ENCODE measurements around the gene ASRGL1.
A peak's percentile ranks its signal among the peaks of the same experiment; 100 is the strongest.
"Not testable (repeated sequence)": the region's sequence is repeated elsewhere in the genome, so short reads cannot be mapped to it uniquely, and the experiment has no call there.

Gene ASRGL1

GRCh38 chr11:62337303-62338181 is at the start of gene ASRGL1:
ASRGL1 (plus strand) TSS chr11:62337448; CDS start chr11:62337978, 530 bp downstream.
- peak; percentile 81 for DNase-seq

GRCh38 chr11:62295504-62295903 is 41.7 kb upstream of the ASRGL1 start:
- DNase-seq: no peak

GRCh38 chr11:62298975-62299374 is 38.3 kb upstream of the ASRGL1 start, which contains the start of gene SCGB1D4:
SCGB1D4 (minus strand) TSS chr11:62299075; CDS start chr11:62299010, 65 bp downstream.
- DNase-seq: no peak

GRCh38 chr11:62306227-62306626 is 31.0 kb upstream of the ASRGL1 start:
- no peak for DNase-seq

- DNase-seq: no peak
Observed at GRCh38 chr11:62307950-62308349, 29.3 kb upstream of the ASRGL1 start.

- DNase-seq: no peak
Observed at GRCh38 chr11:62309991-62310390, 27.3 kb upstream of the ASRGL1 start.

- DNase-seq: no peak
Observed at GRCh38 chr11:62315431-62315830, 21.8 kb upstream of the ASRGL1 start.

- DNase-seq: no peak
Observed at GRCh38 chr11:62322524-62322923, 14.7 kb upstream of the ASRGL1 start.

GRCh38 chr11:62324731-62325556 is 12.3 kb upstream of the ASRGL1 start:
- DNase-seq: peak; percentile 65

- not testable (repeated sequence) for DNase-seq
Observed at GRCh38 chr11:62325781-62326180, 11.5 kb upstream of the ASRGL1 start.

- DNase-seq: not testable (repeated sequence)
Observed at GRCh38 chr11:62326719-62327118, 10.5 kb upstream of the ASRGL1 start.

- not testable (repeated sequence) for DNase-seq
Observed at GRCh38 chr11:62327541-62327940, 9.7 kb upstream of the ASRGL1 start.

- DNase-seq: not testable (repeated sequence)
Observed at GRCh38 chr11:62331264-62331663, 6.0 kb upstream of the ASRGL1 start.

- DNase-seq: no peak
Observed at GRCh38 chr11:62333768-62334167, 3.5 kb upstream of the ASRGL1 start.

GRCh38 chr11:62336949-62337302 is 322 bp upstream of the ASRGL1 start:
- DNase-seq: not testable (repeated sequence)

- no peak for DNase-seq
Observed at GRCh38 chr11:62338218-62338617, 970 bp downstream of the ASRGL1 start.

- DNase-seq: peak; percentile 59
Observed at GRCh38 chr11:62340269-62340901, 3.1 kb downstream of the ASRGL1 start.

GRCh38 chr11:62341588-62341987 is 4.3 kb downstream of the ASRGL1 start:
- no peak for DNase-seq

GRCh38 chr11:62343646-62344190 is 6.5 kb downstream of the ASRGL1 start:
- not testable (repeated sequence) for DNase-seq

GRCh38 chr11:62344210-62344609 is 7.0 kb downstream of the ASRGL1 start:
- DNase-seq: no peak

- no peak for DNase-seq
Observed at GRCh38 chr11:62345861-62346260, 8.6 kb downstream of the ASRGL1 start.

GRCh38 chr11:62352355-62353336 is 15.4 kb downstream of the ASRGL1 start:
- DNase-seq: no peak
